Lower leg skin (tissue), 4 donors: Measurements from ENCODE around the gene CREB5. TPM values are rescaled to one million over a fixed set of nuclear protein-coding genes. Genes with fewer than 3 reads are reported as not detected.

Experiments used
- DNase-seq, 2 donors: peaks; one replicate each; pipeline ENCODE4 v3.0.0-alpha.2; 2019; ENCODE audit warnings: low spot score in 2 of 2
- H3K4me3 ChIP-seq: fragments of 200-600 bp; sonication (generic); 2 replicates; pipeline ENCODE4 v1.5.1; 2017; ENCODE audit warnings: mild to moderate bottlenecking, low read depth; ENCODE audit not compliant: poor library complexity, severe bottlenecking
- POLR2A ChIP-seq, 2 donors: fragments of 450-650 bp; IDR thresholded peaks; one replicate each; pipeline ENCODE4 v1.6.1; 2016 to 2017; ENCODE audit warnings: antibody characterized with exemption in 2 of 2, mild to moderate bottlenecking in 1 of 2, moderate library complexity in 1 of 2
- WGBS, 2 donors: methylation state at CpG; one replicate each; pipeline ENCODE4 v1.1.5; 2018; 5-methylcytosine and 5-hydroxymethylcytosine counted together
- intact Hi-C: fragments of 100-400 bp; cut with DNase I; formaldehyde crosslinking; loops from one replicate; pipeline ENCODE4 v1.15.0; 2023; ENCODE audit warnings: low total_unique reads
- total RNA-seq, 4 donors: library from RNA; depleted of rRNA; stranded (reverse); fragments of >200 nt; gene quantifications; one replicate each; pipeline ENCODE4 v1.1.0, GENCODE V29; 2016
- TF ChIP-seq, protein P1 (sequence below), 3 donors: fragments of 450-650 bp; IDR thresholded peaks; one replicate each; pipeline ENCODE4 v1.5.1; 2016; ENCODE audit warnings: antibody characterized with exemption in 3 of 3, mild to moderate bottlenecking in 3 of 3, moderate library complexity in 2 of 3

Gene CREB5
- total RNA-seq, 4 donors from 2014 or later, result 2.5 to 15.0 (median 5.4) TPM

DNA sequence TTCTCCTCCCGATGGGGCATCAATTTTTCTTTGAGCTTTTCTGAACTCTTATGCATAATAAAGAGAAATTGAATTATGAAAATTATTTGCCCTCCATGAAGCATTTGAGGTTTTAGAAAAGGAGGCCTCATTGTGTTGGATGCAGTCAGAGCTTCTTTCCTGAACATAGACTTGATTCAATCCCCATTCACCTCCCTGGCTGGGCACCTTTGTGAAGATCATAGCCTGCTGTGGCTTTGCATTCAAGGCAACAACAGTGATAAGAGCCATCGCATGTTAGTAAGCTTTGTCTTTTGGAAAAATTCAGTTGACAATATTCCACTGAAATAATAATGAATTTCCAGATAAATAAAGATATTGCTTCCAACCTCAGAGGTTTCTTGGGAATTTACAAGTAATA, 458.8 kb downstream of the CREB5 start:
- 87 to 91% methylated on average over 2 of the region's 2 CpGs for WGBS, 2 donors
- no peak for TF ChIP-seq POLR2A (IDR thresholded peaks at IDR 0.05)
- intact Hi-C loops, result no loop called here
- DNase-seq, result no peak
- no peak overlapping the region for H3K4me3 ChIP-seq

DNA sequence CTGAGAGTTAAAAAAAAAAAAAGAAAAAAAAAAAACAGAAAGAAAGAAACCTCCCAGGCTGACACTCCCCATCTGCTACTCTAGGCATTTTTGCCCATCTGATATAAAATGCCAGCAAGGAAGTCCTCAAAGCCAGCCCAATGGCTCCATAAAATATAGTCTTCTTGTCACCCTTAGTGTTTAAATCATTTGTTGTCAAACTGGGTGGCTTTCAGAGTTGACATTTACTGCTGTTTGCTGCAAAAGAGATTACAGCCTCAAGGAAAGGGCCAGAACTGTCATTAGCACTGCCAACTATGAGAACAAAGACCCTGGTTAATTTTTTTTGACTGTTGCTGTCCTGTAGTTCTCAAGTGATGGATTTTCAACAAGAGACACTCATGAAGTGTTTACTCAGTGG, 459.3 kb downstream of the CREB5 start:
- no peak overlapping the region for H3K4me3 ChIP-seq
- intact Hi-C loops, result no loop called here
- TF ChIP-seq POLR2A (IDR thresholded peaks at IDR 0.05), result no peak
- TF ChIP-seq, protein P1, sequence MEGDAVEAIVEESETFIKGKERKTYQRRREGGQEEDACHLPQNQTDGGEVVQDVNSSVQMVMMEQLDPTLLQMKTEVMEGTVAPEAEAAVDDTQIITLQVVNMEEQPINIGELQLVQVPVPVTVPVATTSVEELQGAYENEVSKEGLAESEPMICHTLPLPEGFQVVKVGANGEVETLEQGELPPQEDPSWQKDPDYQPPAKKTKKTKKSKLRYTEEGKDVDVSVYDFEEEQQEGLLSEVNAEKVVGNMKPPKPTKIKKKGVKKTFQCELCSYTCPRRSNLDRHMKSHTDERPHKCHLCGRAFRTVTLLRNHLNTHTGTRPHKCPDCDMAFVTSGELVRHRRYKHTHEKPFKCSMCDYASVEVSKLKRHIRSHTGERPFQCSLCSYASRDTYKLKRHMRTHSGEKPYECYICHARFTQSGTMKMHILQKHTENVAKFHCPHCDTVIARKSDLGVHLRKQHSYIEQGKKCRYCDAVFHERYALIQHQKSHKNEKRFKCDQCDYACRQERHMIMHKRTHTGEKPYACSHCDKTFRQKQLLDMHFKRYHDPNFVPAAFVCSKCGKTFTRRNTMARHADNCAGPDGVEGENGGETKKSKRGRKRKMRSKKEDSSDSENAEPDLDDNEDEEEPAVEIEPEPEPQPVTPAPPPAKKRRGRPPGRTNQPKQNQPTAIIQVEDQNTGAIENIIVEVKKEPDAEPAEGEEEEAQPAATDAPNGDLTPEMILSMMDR (IDR thresholded peaks at IDR 0.05), result no peak
- DNase-seq, result no peak

DNA sequence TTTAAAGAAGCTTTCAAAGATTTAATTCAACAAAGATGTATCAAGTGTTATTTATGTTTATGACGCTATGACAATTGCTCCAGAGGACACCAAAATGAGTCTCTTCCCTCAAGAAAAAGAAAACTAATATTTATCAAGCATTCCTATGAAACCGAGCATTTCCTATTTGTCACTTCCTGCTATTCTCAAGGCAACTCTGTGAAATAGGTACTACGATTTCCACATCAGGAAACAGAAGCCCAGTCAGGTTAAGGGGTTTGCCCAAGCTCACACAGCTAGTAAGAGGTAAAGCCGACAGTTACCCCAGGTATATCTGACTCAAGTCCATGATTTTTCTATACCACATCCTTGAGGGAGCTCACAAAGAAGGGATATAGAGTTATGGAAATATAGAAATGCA, 459.9 kb downstream of the CREB5 start:
- TF ChIP-seq POLR2A (IDR thresholded peaks at IDR 0.05), result no peak
- TF ChIP-seq, protein P1 (IDR thresholded peaks at IDR 0.05), result no peak
- H3K4me3 ChIP-seq, result no peak overlapping the region
- no peak for DNase-seq
- intact Hi-C loops, result no loop called here
- WGBS, 2 donors, result 80 to 85% methylated on average over 4 of the region's 4 CpGs

DNA sequence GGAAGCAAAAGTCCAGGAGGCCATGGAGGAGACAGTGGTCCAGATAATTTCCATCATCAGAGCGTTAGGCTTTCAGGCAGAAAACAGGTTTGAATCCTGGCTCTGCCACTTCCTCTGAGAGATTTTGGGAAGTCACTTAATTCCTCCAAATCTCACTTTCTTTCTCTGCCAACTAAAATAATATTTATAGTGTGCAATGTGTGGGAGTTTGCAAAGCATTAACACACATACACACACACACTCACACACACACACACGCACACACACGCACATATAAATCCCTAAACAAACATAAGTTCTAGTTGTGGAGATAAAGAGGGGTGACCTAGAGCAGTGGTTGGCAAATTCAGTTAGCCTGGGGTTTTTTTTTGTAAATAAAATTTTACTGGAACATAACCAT, 461.0 kb downstream of the CREB5 start:
- no peak for DNase-seq
- H3K4me3 ChIP-seq, result no peak overlapping the region
- TF ChIP-seq POLR2A (IDR thresholded peaks at IDR 0.05), result no peak
- TF ChIP-seq, protein P1 (IDR thresholded peaks at IDR 0.05), result no peak
- 67 to 76% methylated on average over 3 of the region's 3 CpGs for WGBS, 2 donors
- intact Hi-C loops, result no loop called here

DNA sequence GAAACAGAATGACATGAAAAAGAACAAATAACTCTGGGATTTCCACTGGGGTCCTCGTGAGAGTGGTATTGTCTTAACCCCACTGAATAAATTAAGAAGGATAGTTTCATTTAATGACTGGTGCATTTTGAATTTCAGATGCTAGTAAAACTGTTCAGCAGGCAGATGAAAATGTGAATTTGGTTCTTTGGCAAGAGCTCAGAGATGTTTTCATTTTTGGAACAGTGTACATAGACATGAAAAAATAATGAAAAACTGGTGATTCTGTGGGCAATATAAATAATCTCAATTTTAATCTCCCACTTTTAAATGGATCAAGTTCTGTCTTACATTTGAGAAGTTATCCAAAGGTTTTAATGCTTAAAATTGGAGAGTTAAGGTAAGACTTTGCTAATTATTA, 461.7 kb downstream of the CREB5 start:
- intact Hi-C loops, result no loop called here
- 52 to 58% methylated on average over 1 of the region's 1 CpG for WGBS, 2 donors
- TF ChIP-seq, protein P1 (IDR thresholded peaks at IDR 0.05), result no peak
- no peak for TF ChIP-seq POLR2A (IDR thresholded peaks at IDR 0.05)
- no peak overlapping the region for H3K4me3 ChIP-seq
- DNase-seq, result no peak

Other genes starting within 250 kb of the CREB5 start
- 1 to 10 TPM; 4.7 to 8.1 (median 5.7) TPM for gene JAZF1, start 231.7 kb upstream of the CREB5 start, total RNA-seq